NCI-H510A (cell line): ENCODE data around the gene RAB7A.
"Not testable (repeated sequence)": the region's sequence is repeated elsewhere in the genome, so short reads cannot be mapped to it uniquely, and the experiment has no call there.

Experiments
- DNase-seq: peaks from one replicate; lab custom pipeline; 2025; lab: John Stamatoyannopoulos, UW

RAB7A gene

DNA sequence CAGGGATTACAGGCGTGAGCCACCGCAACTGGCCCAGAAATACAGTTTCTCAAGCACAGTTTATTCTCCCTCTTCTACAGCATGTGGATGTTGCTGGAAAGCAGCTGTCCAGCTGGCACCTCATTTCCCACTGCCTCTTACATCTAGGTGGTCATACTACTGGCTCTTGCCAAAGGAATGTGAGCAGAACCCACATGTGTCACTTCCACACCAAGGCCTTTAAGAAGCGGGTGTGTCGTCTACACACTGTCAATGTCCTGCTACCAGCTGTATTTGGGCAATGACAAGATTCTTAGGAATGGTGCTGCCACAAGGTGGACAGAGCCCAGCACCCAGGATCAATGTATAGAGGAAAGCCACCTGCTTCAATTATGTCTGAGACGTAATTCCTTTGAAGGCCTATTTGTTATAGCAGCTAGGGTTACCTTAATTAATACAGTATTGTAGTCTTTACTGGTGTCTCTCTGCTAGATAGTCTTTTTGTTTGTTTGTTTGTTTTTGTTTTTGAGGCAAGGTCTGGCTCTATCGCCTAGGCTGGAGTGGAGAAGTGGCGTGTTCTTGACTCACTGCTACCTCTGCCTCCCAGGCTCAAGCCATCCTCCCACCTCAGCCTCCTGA lies 15.1 kb upstream of the RAB7A start:
- DNase-seq, result no peak

DNA sequence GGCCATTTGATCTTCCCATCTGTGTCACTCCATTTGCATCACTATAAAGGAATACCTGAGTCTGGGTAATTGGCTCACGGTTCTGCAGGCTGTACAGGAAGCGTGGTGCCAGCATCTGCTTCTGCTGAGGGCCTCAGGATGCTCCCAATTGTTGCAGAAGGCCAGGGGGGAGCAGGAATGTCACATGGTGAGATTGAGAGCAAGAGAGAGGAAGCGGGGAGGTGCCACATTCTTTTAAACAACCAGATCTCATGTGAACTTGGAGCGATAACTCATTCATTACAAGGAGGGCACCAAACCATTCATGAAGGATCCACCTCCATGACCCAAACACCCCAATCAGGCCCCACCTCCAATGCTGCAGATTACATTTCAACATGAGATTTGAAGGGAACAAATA lies 13.1 kb upstream of the RAB7A start:
- no peak for DNase-seq

DNA sequence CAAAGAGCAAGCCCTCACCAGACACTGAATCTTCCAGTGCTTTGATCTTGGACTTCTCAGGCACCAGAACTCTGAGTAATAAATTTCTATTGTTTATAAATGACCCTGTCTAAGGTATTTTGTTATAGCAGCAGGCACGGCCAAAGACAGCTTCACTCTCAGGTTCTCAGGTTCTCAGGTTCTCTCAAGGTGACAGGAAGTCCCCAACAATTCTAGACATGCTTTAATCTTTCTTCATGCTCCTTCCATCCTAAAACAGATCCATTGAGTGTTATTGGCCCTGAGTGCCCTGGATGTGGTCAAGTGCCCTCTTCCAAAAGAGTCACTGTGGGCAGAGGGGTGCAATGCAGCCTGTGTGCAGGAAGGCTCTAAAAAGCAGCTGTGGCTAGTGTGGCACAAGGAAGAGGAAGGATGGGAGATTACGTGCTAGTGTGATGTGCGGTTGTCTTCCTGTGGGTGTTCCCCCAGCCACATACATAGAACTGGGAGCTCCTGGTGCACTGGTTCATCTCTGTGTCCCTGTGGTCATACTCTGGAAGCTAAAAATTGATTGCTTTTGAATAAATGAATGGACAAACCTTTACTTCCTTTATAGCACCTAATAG lies 11.0 kb upstream of the RAB7A start:
- no peak for DNase-seq

DNA sequence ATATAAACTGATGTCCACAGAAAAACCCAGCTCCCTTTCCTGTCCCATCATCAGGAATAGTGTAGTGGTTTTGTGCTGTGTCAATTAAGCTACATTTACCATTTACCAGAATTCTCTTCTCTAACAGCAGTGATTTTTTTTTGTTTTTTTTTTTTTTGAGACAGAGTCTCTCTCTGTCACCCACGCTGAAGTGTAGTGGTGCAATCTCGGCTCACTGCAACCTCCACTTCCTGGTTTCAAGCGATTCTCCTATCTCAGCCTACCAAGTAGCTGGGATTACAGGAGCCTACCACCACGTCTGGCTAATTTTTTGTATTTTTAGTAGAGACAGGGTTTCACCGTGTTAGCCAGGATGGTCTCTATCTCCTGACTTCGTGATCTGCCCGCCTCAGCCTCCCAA lies 7.1 kb upstream of the RAB7A start:
- DNase-seq, result not testable (repeated sequence)

DNA sequence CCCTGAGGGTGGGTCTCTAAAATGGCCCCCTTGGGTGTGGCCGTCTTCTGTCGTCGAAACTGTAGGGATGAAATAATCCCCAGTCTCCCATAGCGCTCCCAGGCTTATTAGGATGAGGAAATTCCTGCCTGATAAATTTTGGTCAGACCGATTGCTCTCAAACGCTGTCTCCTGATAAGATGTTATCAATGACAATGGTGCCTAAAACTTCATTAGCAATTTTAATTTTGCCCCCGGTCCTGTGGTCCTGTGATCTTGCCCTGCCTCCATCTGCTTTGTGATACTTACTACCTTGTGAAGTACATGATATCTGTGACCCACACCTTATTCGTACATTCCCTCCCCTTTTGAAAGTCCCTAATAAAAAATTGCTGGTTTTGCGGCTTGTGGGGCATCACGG lies 5.1 kb upstream of the RAB7A start:
- DNase-seq, result no peak

DNA sequence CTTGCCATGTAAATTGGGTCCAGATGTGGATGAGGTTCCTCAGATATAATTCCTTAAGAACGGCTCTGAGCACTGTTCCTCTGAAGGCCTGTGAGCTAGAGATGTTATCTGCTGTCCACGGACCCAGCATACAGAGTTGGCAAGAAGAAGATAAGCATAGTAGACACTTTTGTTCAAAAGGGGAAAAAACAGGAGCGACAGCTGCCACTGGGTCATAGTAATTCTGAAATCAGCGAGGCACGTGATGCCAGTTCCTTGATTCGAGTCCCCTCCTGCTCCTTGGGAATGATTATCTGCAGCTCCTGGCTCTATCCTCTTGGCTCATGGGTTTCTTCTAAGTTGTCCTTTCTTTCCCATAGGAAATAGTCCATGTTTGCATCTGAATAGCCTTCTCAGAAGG lies 2.5 kb upstream of the RAB7A start:
- no peak for DNase-seq

DNA sequence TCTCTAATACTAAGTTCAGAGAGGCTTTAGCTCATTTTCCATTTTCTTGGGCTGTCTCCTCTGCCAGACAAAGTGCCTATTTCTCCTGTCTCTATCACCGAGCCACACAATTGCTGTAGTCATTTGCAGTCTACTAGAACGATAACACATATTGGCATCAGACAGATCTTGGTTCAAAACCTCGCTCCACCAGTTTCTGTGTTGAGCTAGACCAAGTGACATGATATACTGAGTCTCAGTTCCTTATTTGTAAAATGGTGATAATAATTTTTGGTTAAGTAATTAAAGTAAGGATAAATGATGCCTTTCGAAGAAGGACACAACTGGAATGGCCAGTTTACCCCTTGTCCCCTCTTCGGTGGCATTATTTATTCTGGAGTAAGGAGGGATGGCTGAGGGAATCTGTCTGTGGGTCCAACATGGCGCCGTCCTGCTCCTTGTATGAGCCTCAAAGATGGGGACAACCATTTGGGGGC lies 398 bp upstream of the RAB7A start:
- no peak for DNase-seq

DNA sequence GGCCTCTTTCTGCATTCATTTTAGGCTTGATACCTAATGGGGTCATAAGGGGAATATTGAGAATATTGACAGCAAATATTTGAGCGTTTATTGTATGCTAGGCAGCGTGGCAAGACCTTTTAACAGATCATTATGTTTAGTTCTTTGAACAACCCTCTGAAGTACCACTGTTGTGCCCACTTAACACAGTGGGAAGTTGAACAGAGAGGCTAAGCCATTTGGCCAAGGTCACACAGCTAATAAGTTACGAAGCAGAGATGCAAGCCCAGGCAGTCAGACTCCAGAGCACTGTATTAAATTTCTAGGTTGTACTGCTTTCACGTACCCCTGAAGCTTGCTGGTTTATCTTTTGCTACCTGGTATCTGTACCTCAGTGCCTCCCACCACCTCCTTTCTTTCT lies 1.1 kb downstream of the RAB7A start:
- no peak for DNase-seq

DNA sequence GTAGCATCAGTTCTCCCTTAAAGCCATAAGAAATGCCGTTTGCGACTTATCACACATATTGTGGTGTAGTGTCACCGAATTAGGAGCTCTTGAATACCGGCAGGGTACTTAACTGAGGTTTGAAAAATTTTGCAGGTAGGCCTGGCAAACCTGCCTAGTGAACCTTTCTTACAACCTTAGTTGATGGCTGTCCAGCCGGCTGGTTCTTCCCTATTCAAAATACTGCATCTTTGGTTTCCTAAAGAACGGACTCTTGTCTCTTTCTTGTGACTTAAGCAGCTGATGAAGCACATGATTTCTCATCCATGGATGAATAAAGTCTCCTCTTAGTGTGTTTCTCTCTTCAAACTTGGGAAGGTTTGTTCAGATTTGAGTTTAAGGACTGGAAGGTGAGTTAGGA lies 1.5 kb downstream of the RAB7A start:
- DNase-seq, result no peak

DNA sequence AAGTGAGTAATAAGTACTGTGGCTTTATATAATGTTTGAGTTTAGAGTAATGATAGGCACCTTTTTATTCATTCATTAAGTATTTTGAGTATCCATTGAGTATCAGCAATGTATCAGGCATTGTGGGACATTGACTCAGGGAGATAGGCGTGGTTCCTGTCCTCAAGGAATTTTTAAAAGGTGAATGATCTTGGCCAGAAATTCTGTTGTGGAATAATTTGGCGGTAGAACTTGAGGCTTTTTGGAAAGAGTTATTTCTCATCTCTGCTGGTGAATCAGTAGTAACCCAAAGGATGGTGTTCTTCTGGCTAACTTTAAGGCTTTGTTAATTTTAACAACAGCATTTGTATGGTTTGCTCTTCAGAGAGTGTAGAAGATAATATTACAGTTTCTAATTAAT lies 2.0 kb downstream of the RAB7A start:
- no peak for DNase-seq

DNA sequence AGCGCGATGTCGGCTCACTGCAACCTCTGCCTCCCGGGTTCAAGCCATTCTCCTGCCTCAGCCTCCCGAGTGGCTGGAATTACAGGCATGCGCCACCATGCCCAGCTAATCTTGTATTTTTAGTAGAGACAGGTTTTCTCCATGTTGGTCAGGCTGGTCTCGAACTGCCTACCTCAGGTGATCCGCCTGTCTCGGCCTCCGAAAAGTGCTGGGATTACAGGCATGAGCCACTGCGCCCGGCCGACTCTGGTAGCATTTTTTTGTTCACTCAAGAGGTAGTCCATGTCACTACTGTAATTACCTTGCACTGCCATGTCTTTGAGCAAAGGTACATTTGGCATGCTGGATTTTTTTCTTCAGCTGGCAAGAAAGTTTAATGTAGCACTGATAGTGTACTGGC lies 2.5 kb downstream of the RAB7A start:
- DNase-seq, result not testable (repeated sequence)

DNA sequence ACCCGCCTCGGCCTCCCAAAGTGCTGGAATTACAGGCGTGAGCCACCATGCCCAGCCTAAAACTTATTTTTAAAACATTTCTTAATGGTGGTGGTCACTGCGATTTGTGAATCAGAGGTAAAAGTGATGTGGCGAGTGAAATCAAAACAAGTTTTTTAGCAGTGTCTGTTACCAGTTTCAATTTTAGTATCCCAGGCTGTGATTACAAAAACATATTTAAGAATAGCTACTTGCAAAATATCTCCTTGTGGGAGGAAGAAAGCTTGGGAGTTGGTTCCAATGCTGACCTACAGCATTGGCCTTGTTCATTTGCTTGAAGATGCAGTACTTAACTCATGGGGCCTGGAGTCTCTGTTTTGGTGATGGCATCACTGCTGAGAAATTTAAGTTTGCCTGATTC lies 4.5 kb downstream of the RAB7A start:
- DNase-seq, result no peak

DNA sequence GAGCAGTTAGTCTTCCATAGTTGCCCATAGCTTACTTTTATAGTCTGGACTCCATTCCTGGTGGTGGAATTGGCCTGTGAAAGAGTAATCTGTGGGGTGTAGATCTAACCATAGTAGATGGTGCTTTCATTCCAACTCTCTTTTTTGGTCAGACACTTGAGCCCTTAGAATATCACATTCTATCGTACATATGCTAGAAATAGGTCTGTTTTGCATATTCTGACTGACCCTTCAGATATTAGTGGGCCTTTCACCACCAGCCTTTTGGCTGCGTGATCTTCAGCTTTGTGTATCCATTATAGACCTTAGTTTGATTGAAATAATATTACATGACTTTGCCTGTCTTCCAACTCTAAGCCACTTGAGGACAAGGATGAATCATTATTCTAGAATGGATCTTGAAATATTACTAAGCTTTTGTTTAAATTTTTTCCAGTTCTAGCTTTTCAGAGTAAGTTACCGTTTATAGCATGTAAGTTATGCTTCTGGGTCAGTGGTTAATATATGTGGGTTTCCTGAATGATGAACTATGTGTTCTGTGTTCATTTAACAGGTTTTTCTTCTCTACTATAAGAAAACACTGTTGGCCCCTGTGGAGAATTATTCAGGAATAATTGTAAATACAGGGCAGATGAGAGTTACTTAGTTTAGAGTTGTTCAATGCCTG lies 8.7 kb downstream of the RAB7A start:
- DNase-seq, result no peak

DNA sequence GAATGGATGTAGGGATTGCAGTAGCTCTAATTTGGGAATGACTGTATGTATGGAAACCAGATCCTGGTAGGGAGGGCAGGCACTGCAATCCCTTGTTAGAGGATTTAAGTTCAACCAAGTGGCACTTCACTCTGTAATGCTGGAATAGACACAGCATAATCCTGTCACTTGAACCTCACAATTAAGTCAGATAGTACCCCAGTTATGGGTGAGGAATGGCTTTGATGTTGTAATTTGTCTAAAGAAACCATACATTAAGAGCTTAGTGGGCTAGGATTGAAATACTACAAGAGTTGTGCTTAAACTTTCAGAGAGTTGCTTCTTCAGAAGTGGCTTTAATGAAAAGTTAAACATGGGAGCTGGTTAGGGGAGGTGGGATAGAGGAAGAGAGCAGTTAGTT lies 9.3 kb downstream of the RAB7A start:
- DNase-seq, result no peak

DNA sequence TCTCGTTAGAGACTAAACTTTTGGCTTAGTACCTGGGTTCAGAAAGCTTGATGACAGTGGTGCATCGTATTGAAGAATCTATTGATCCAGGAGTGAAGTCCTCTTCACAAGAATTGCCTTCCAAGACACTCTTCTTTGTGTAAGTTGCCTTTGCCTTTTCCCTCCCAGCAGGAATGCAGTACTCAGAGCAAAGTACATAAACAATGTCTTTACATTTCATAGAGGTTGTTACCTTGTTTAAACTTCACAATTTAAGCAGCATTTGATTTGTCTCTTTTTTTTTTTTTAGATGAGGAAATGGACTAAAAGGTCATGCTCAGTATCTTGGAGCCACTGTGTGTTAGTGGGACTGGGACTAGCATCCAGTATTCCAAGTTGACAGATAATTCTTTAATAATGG lies 9.9 kb downstream of the RAB7A start:
- DNase-seq, result no peak

DNA sequence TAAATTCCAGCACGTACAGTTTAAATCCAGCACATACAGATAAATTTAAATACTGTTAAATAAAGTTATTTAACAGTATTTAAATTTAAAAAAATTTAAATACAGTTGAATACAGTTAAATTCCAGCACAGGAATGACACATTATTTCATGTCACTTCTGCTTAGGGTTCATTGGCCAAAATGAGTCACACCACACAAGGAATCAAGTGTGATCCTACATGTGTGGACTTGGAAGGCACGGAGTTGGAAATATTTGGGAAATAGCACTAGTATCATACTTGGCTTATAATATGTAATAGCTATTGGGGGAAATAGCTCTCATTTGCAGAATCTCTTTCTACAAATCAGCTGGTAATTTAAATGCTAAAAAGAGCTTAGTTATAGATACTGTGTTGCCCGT lies 10.6 kb downstream of the RAB7A start:
- no peak for DNase-seq

DNA sequence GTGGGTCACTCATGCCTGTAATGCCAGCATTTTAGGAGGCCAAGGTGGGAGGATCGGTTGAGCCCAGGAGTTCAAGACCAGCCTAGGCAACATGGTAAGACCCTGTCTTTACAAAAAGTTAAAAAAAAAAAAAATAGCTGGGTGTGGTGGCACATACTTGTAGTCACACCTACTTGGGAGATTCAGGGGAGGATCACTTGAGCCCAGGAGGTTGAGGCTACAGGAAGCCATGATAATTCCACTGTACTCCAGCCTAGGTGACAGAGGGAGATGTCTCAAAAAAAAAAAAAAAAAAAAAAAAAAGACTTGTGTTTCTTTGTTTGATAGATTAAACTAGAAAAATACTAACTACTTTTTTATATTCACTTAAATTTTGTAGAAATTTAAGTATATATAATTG lies 14.6 kb downstream of the RAB7A start:
- no peak for DNase-seq

DNA sequence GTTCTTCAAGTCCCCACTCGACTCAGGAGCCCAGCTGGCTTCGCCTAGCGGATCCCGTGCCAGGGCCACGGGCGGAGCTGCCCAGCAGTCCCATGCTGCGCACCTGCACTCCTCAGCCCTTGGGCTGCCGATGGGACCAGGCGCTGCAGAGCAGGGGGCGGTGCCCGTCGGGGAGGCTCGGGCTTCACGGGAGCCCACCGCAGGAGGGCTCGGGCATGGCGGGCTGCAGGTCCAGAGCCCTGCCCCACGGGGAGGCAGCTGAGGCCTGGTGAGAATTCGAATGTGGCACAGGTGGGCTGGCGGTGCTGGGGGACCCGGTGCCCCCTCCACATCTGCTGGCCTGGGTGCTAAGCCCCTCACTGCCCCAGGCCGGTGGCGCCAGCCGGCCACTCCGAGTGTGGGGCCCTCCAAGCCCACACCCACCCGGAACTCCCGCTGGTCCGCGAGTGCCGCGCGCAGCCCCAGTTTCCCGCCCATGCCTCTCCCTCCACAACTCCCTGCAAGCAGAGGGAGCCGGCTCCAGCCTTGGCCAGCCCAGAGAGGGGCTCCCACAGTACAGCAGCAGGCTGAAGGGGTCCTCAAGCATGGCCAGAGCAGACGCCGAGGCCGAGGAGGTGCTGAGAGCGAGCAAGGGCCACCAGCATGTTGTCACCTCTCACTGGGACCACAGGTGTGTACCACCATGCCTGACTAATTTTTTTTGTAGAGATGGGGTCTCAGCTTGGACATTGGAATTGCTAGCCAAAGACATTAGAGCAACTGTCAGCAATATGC lies 17.0 kb downstream of the RAB7A start:
- no peak for DNase-seq

DNA sequence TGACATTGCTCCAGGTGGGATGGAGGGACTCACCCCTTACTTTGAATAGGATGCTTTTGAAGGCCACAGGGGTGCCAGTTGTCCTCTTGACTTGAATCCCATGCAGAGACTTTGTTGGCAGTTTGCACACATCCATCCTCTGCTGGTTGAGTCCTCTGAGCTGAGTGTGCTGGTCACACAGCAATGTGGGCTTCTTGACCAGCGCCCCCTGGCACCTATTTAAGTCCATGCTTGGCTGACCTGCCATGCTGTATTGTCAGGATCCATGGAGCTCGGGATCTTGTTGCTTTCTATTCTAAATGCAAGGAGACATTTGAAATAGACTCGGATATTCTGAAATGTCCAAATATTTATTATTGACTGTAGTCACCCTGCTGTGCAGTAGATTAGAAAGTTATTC lies 19.8 kb downstream of the RAB7A start:
- no peak for DNase-seq

DNA sequence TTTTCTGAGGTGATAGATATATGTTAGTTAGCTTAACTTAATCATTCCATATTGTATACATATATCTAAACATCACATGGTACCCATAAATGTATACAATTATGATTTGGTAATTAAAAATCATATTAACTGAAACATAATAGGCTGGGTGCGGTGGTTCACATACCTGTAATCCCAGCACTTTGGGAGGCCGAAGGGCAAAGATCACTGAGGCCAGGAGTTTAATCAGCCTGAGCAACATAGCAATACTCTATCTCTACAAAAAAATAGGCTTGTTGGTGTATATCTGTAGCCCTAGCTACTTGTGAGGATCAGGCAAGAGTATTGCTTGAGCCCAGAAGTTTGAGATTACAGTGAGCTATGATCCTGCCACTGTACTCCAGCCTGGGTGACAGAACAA lies 20.9 kb downstream of the RAB7A start:
- no peak for DNase-seq

DNA sequence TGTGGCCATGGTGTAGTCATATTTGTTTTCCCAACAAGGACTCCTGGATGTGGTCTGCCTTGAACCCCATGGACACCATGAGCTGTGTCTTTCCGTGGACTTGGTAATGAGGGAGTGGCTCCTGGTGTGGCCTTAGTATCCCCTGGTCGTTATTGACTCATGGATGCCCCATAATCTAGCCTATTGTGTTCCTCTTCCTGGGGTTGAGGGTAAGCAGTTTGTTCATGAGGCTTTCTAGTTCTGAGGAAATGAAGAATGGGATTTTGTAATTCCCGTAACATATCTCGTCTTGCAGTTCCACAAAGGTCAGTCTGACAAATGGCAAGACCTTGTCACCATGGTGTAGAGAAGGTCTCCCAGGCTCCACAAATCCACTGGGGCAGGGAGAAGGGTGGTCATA lies 22.6 kb downstream of the RAB7A start:
- DNase-seq, result no peak

DNA sequence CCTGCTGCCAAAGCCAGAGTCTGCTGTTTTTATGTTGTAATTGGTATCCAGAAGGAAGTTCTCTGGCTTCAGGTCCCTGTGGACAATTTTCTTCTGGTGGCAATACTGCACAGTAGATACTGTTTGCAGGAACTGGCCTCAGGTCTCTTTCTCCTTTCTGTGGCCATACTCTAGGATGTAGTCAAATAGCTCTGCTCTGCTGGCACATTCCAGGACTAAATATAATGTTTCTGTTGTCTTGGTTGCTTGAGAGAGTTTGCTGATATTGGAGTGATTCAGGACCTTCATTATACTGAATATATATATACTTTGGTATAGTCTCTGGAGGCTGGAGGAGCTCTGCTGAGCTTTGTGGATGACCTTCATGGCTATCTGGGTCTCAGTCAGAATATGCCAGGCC lies 23.1 kb downstream of the RAB7A start:
- no peak for DNase-seq

DNA sequence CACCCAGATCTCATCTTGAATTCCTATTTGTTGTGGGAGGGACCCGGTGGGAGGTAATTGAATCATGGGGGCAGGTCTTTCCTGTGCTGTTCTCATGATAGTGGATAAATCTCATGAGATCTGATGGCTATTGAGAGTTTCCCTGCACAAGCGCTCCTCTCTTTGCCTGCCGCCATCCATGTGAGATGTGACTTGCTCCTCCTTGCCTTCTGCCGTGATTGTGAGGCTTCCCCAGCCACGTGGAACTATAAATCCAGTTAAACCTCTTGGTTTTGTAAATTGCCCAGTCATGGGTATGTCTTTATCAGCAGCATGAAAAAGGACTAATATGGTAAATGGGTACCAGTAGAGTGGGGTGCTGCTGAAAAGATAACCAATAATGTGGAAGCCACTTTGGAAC lies 23.6 kb downstream of the RAB7A start:
- DNase-seq, result not testable (repeated sequence)
